ENCODE data around the gene GRIK3.

The GRIK3 gene

DNA sequence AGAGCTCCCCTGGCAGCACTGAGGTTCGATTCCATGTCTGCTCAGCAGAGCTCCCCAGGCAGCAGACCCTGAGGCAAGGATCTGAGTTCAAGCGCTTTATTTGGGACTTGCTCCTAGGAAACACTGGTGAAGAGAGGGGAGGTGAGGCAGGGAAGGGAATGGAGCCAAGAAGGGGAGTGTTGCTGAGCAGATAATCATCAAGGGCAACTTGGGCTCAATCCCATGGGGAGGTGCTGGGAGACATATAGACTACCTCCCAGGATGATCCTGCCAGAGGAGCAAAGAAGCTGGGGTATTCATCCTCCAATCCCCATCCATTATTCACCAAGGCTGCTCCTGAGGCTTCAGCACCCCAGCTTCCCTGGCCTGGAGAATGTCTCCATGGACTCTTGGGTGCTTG is 47.0 kb downstream of the GRIK3 start:
- Histone ChIP-seq H3K4me3 (ENCODE audit: low read depth in 1 of 5, low read length in 5 of 5) (no peak overlapping the region), H3K27ac (ENCODE audit: low read depth, low read length) (no peak overlapping the region), H3K27me3 (ENCODE audit: control insufficient read depth in 5 of 5, insufficient read depth in 4 of 5, low read length in 5 of 5) (peaks cover 5 to 43% (median 28%) of the 10 kb centered on the region in 5 donors), H3K9ac (ENCODE audit: low read length in 5 of 5) (no peak overlapping the region), H3K36me3 (ENCODE audit: control insufficient read depth in 5 of 5, insufficient read depth in 5 of 5, low read length in 5 of 5) (no peaks in the 10 kb centered on the region), H3K9me3 (ENCODE audit: control insufficient read depth in 5 of 5, low read length in 5 of 5) (no peaks in the 10 kb centered on the region), H3K4me1 (ENCODE audit: control insufficient read depth in 5 of 5, insufficient read depth in 5 of 5, low read length in 5 of 5) (no peaks in the 10 kb centered on the region)

- H3K4me1 ChIP-seq (ENCODE audit: control insufficient read depth in 5 of 5, insufficient read depth in 5 of 5, low read length in 5 of 5), result no peaks in the 10 kb centered on the region
- no peaks in the 10 kb centered on the region for H3K9me3 ChIP-seq (ENCODE audit: control insufficient read depth in 5 of 5, low read length in 5 of 5)
- no peak overlapping the region for H3K4me3 ChIP-seq (ENCODE audit: low read depth in 1 of 5, low read length in 5 of 5)
- no peaks in the 10 kb centered on the region for H3K36me3 ChIP-seq (ENCODE audit: control insufficient read depth in 5 of 5, insufficient read depth in 5 of 5, low read length in 5 of 5)
- H3K27me3 ChIP-seq (ENCODE audit: control insufficient read depth in 5 of 5, insufficient read depth in 4 of 5, low read length in 5 of 5), result peaks cover 13 to 42% (median 33%) of the 10 kb centered on the region in 5 donors
- no peak overlapping the region for H3K9ac ChIP-seq (ENCODE audit: low read length in 5 of 5)
- H3K27ac ChIP-seq (ENCODE audit: low read depth, low read length), result no peak overlapping the region
Observed at GRCh38 chr1:36986241-36986985, 47.9 kb downstream of the GRIK3 start.

DNA sequence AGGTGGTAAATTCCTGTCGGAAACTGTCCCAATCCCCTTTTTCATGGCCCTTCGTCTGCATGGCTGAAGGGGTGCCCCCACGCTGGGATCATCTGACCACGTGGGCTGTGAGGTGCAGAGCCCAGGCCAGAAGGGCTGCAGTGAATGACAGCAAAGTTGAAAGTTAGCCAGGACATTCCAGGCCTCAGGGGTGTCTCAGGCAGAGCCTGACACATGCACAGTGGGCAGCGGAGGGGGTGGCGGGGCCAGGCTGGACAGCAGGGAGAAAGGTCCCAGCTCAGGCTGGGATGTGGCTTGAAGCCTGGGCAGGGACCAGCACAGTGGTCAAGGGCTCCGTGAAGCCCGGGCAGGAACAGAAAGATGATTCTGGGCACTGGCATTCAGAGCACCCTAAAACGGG is 49.6 kb downstream of the GRIK3 start:
- H3K27ac ChIP-seq (ENCODE audit: low read depth, low read length), result no peak overlapping the region
- H3K4me3 ChIP-seq (ENCODE audit: low read depth in 1 of 5, low read length in 5 of 5), result no peak overlapping the region
- no peaks in the 10 kb centered on the region for H3K36me3 ChIP-seq (ENCODE audit: control insufficient read depth in 5 of 5, insufficient read depth in 5 of 5, low read length in 5 of 5)
- H3K4me1 ChIP-seq (ENCODE audit: control insufficient read depth in 5 of 5, insufficient read depth in 5 of 5, low read length in 5 of 5), result no peaks in the 10 kb centered on the region
- no peaks in the 10 kb centered on the region for H3K9me3 ChIP-seq (ENCODE audit: control insufficient read depth in 5 of 5, low read length in 5 of 5)
- H3K27me3 ChIP-seq (ENCODE audit: control insufficient read depth in 5 of 5, insufficient read depth in 4 of 5, low read length in 5 of 5), result peaks cover 19 to 44% (median 42%) of the 10 kb centered on the region in 5 donors
- H3K9ac ChIP-seq (ENCODE audit: low read length in 5 of 5), result no peak overlapping the region

- no peaks in the 10 kb centered on the region for H3K4me1 ChIP-seq (ENCODE audit: control insufficient read depth in 5 of 5, insufficient read depth in 5 of 5, low read length in 5 of 5)
Observed at GRCh38 chr1:36984026-36984425, 50.3 kb downstream of the GRIK3 start.

GRCh38 chr1:36982709-36983108 is 51.6 kb downstream of the GRIK3 start:
- H3K36me3 ChIP-seq (ENCODE audit: control insufficient read depth in 5 of 5, insufficient read depth in 5 of 5, low read length in 5 of 5), result no peaks in the 10 kb centered on the region
- no peaks in the 10 kb centered on the region for H3K4me1 ChIP-seq (ENCODE audit: control insufficient read depth in 5 of 5, insufficient read depth in 5 of 5, low read length in 5 of 5)
- H3K27me3 ChIP-seq (ENCODE audit: control insufficient read depth in 5 of 5, insufficient read depth in 4 of 5, low read length in 5 of 5), result peaks cover 19 to 44% (median 41%) of the 10 kb centered on the region in 5 donors
- peaks cover 7 to 14% (median 12%) of the 10 kb centered on the region in 5 donors for H3K9me3 ChIP-seq (ENCODE audit: control insufficient read depth in 5 of 5, low read length in 5 of 5)
- no peak overlapping the region for H3K4me3 ChIP-seq (ENCODE audit: low read depth in 1 of 5, low read length in 5 of 5)
- H3K27ac ChIP-seq (ENCODE audit: low read depth, low read length), result no peak overlapping the region
- H3K9ac ChIP-seq (ENCODE audit: low read length in 5 of 5), result no peak overlapping the region

More at GRCh38 chr1:36984026-36984425, 50.3 kb downstream of the GRIK3 start:
- H3K9ac ChIP-seq (ENCODE audit: low read length in 5 of 5), result no peak overlapping the region
- peaks cover 0 to 3% (median under 1%) of the 10 kb centered on the region in 5 donors for H3K9me3 ChIP-seq (ENCODE audit: control insufficient read depth in 5 of 5, low read length in 5 of 5)
- no peak overlapping the region for H3K4me3 ChIP-seq (ENCODE audit: low read depth in 1 of 5, low read length in 5 of 5)
- peaks cover 19 to 44% (median 37%) of the 10 kb centered on the region in 5 donors for H3K27me3 ChIP-seq (ENCODE audit: control insufficient read depth in 5 of 5, insufficient read depth in 4 of 5, low read length in 5 of 5)
- no peaks in the 10 kb centered on the region for H3K36me3 ChIP-seq (ENCODE audit: control insufficient read depth in 5 of 5, insufficient read depth in 5 of 5, low read length in 5 of 5)
- no peak overlapping the region for H3K27ac ChIP-seq (ENCODE audit: low read depth, low read length)

GRCh38 chr1:36981771-36982622 is 52.3 kb downstream of the GRIK3 start:
- H3K9ac ChIP-seq (ENCODE audit: low read length in 5 of 5), result no peak overlapping the region
- H3K4me3 ChIP-seq (ENCODE audit: low read depth in 1 of 5, low read length in 5 of 5), result no peak overlapping the region
- H3K36me3 ChIP-seq (ENCODE audit: control insufficient read depth in 5 of 5, insufficient read depth in 5 of 5, low read length in 5 of 5), result no peaks in the 10 kb centered on the region
- no peaks in the 10 kb centered on the region for H3K4me1 ChIP-seq (ENCODE audit: control insufficient read depth in 5 of 5, insufficient read depth in 5 of 5, low read length in 5 of 5)
- H3K27me3 ChIP-seq (ENCODE audit: control insufficient read depth in 5 of 5, insufficient read depth in 4 of 5, low read length in 5 of 5), result peaks cover 19 to 46% (median 39%) of the 10 kb centered on the region in 5 donors
- no peak overlapping the region for H3K27ac ChIP-seq (ENCODE audit: low read depth, low read length)
- peaks cover 7 to 16% (median 13%) of the 10 kb centered on the region in 5 donors for H3K9me3 ChIP-seq (ENCODE audit: control insufficient read depth in 5 of 5, low read length in 5 of 5)

DNA sequence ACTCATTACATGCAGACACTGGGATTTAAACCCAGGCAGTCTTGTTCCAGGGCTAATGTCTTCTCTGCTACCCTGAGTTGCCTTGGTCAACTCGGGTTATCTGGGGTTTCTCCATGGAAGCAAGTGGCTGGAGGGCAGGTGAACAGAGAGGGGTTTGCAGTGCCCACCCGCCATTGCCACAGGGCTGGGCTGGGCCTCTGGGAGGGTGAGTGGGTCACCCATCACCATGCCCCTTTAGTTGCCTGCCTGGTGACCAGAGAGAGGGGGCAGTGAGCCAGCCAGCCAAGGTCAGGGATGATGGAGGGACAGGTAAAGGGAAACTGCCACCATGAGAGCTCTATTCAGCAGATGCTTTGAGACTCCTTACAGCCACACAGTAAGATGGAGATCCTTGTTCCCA is 53.2 kb downstream of the GRIK3 start:
- H3K9ac ChIP-seq (ENCODE audit: low read length in 5 of 5), result no peak overlapping the region
- no peak overlapping the region for H3K27ac ChIP-seq (ENCODE audit: low read depth, low read length)
- peaks cover 19 to 52% (median 35%) of the 10 kb centered on the region in 5 donors for H3K27me3 ChIP-seq (ENCODE audit: control insufficient read depth in 5 of 5, insufficient read depth in 4 of 5, low read length in 5 of 5)
- peaks cover 7 to 16% (median 13%) of the 10 kb centered on the region in 5 donors for H3K9me3 ChIP-seq (ENCODE audit: control insufficient read depth in 5 of 5, low read length in 5 of 5)
- no peaks in the 10 kb centered on the region for H3K36me3 ChIP-seq (ENCODE audit: control insufficient read depth in 5 of 5, insufficient read depth in 5 of 5, low read length in 5 of 5)
- no peak overlapping the region for H3K4me3 ChIP-seq (ENCODE audit: low read depth in 1 of 5, low read length in 5 of 5)
- H3K4me1 ChIP-seq (ENCODE audit: control insufficient read depth in 5 of 5, insufficient read depth in 5 of 5, low read length in 5 of 5), result no peaks in the 10 kb centered on the region

DNA sequence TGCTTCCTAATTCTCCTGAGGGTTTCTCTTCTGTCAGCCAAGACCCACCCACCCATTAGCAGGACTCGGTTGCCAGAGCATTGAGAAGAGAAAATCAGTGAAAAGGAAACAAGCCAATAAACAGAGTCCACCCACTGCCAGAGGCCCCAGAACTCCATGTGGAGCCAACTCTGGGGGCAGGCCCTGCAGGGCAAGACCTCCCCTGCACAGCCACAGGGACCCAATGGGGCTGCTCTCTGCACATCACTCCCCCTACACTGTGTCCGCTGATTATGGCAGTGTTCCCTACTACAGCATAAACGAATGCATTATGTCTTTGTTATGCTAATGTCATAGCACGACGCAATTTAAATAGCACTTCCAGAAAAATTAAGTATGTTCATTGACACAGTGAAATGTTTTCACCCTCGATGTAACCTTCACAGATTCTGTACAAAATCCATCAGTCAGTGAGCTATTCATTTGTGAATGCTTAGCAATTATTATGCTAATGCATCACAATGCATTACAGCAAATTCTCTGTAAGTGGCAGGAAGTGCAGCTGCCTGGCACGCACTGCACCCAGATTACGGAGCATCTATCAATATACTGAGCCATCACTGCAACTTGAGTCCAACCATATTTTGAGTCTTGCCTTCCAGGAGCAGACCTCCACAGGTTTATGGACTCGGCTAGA is 56.4 kb downstream of the GRIK3 start:
- Histone ChIP-seq H3K4me1 (ENCODE audit: control insufficient read depth in 5 of 5, insufficient read depth in 5 of 5, low read length in 5 of 5) (no peaks in the 10 kb centered on the region), H3K27me3 (ENCODE audit: control insufficient read depth in 5 of 5, insufficient read depth in 4 of 5, low read length in 5 of 5) (peaks cover 15 to 33% (median 23%) of the 10 kb centered on the region in 5 donors), H3K9ac (ENCODE audit: low read length in 5 of 5) (no peak overlapping the region), H3K27ac (ENCODE audit: low read depth, low read length) (no peak overlapping the region), H3K36me3 (ENCODE audit: control insufficient read depth in 5 of 5, insufficient read depth in 5 of 5, low read length in 5 of 5) (no peaks in the 10 kb centered on the region), H3K9me3 (ENCODE audit: control insufficient read depth in 5 of 5, low read length in 5 of 5) (peaks cover 7 to 16% (median 13%) of the 10 kb centered on the region in 5 donors), H3K4me3 (ENCODE audit: low read depth in 1 of 5, low read length in 5 of 5) (no peak overlapping the region)

GRCh38 chr1:36975642-36976041 is 58.7 kb downstream of the GRIK3 start:
- Histone ChIP-seq H3K36me3 (ENCODE audit: control insufficient read depth in 5 of 5, insufficient read depth in 5 of 5, low read length in 5 of 5) (no peaks in the 10 kb centered on the region), H3K4me1 (ENCODE audit: control insufficient read depth in 5 of 5, insufficient read depth in 5 of 5, low read length in 5 of 5) (no peaks in the 10 kb centered on the region), H3K9me3 (ENCODE audit: control insufficient read depth in 5 of 5, low read length in 5 of 5) (peaks cover 7 to 16% (median 13%) of the 10 kb centered on the region in 5 donors), H3K4me3 (ENCODE audit: low read depth in 1 of 5, low read length in 5 of 5) (no peak overlapping the region), H3K9ac (ENCODE audit: low read length in 5 of 5) (no peak overlapping the region), H3K27me3 (ENCODE audit: control insufficient read depth in 5 of 5, insufficient read depth in 4 of 5, low read length in 5 of 5) (peaks cover 0 to 22% (median 11%) of the 10 kb centered on the region in 5 donors), H3K27ac (ENCODE audit: low read depth, low read length) (no peak overlapping the region)
